Testis (tissue), 3 donors: Measurements from ENCODE around the gene TTLL9. TPM values are rescaled to one million over a fixed set of nuclear protein-coding genes. Genes with fewer than 3 reads are reported as not detected.

ENCODE experiments used
- DNase-seq: peaks from one replicate; pipeline ENCODE4 v3.0.0-alpha.2; 2019
- H3K27ac ChIP-seq, 2 donors: fragments of 200-600 bp; sonication (generic); one replicate each; pipeline ENCODE4 v1.5.1; 2019
- H3K27me3 ChIP-seq: fragments of 200-600 bp; sonication (generic); one replicate; pipeline ENCODE4 v1.5.1; 2019
- H3K36me3 ChIP-seq: fragments of 200-600 bp; sonication (generic); one replicate; pipeline ENCODE4 v1.5.1; 2017; ENCODE audit warnings: low read depth; ENCODE audit errors: missing control alignments
- H3K4me1 ChIP-seq: fragments of 200-600 bp; sonication (generic); one replicate; pipeline ENCODE4 v1.5.1; 2019
- H3K4me3 ChIP-seq, 2 donors: fragments of 200-600 bp; sonication (generic); one replicate each; pipeline ENCODE4 v1.5.1; 2017 to 2019
- H3K9me3 ChIP-seq: fragments of 200-600 bp; sonication (generic); one replicate; pipeline ENCODE4 v1.5.1; 2017
- CTCF ChIP-seq, 3 experiments: fragments of 450-650 bp in 2 of 3; fragments of 200-600 bp in 1 of 3; sonication (generic) in 1 of 3; IDR thresholded peaks; one replicate each; pipeline ENCODE4 v1.5.1; 2016 to 2019; ENCODE audit warnings: antibody characterized with exemption in 3 of 3, mild to moderate bottlenecking in 2 of 3, moderate library complexity in 1 of 3
- POLR2A ChIP-seq: fragments of 450-650 bp; IDR thresholded peaks from one replicate; pipeline ENCODE4 v1.6.1; 2017; ENCODE audit warnings: antibody characterized with exemption, mild to moderate bottlenecking, moderate library complexity
- WGBS, 2 donors: methylation state at CpG; one replicate each; pipeline ENCODE4 v1.1.5; 2018; 5-methylcytosine and 5-hydroxymethylcytosine counted together
- intact Hi-C: fragments of 100-400 bp; cut with DNase I; formaldehyde crosslinking; loops from one replicate; pipeline ENCODE4 v1.15.1; 2023; ENCODE audit warnings: low total_unique reads
- polyA plus RNA-seq: library from polyadenylated mRNA; stranded (reverse); fragments of 350-450 nt; fragmentation: Illumina TruSeq; extraction: RNeasy Lipid Tissue Mini Kit (QIAGEN cat#74804); gene quantifications from one replicate; pipeline ENCODE4 v1.2.3, GENCODE V29; 2014; ENCODE audit warnings: low read depth, low replicate concordance; ENCODE audit not compliant: insufficient read depth
- total RNA-seq, 2 donors: library from RNA; depleted of rRNA; stranded (reverse); fragments of >200 nt; gene quantifications; one replicate each; pipeline ENCODE4 v1.2.3, GENCODE V29; 2016

TTLL9 gene
- total and polyA plus RNA-seq, 3 donors from 2014 or later = 8.7 to 32.7 (median 19.1) TPM

- 71 to 83% methylated on average over 1 of the region's 1 CpG for WGBS, 2 donors
- no peaks in the 10 kb centered on the region for H3K27me3 ChIP-seq
- no peaks in the 10 kb centered on the region for H3K36me3 ChIP-seq
- intact Hi-C loops = no loop called here
- TF ChIP-seq CTCF (IDR thresholded peaks at IDR 0.05) = no peak
- no peak for TF ChIP-seq POLR2A
- no peak overlapping the region for H3K4me3 ChIP-seq
- no peaks in the 10 kb centered on the region for H3K4me1 ChIP-seq
- H3K27ac ChIP-seq = no peak overlapping the region
- no peaks in the 10 kb centered on the region for H3K9me3 ChIP-seq
- no peak for DNase-seq
These were observed 117.3 kb downstream of the TTLL9 start for GRCh38 chr20:31987744-31988143.

- H3K27ac ChIP-seq = no peak overlapping the region
- no peak for DNase-seq
- no peaks in the 10 kb centered on the region for H3K9me3 ChIP-seq
- H3K4me3 ChIP-seq = no peak overlapping the region
- TF ChIP-seq CTCF (IDR thresholded peaks at IDR 0.05) (no peak), POLR2A (no peak)
- no peaks in the 10 kb centered on the region for H3K4me1 ChIP-seq
- H3K27me3 ChIP-seq = no peaks in the 10 kb centered on the region
- intact Hi-C loops = no loop called here
- H3K36me3 ChIP-seq = no peaks in the 10 kb centered on the region
- 89 to 98% methylated on average over 5 of the region's 5 CpGs for WGBS, 2 donors
These were observed 118.1 kb downstream of the TTLL9 start for GRCh38 chr20:31988430-31989015.

GRCh38 chr20:31989030-31989645 lies 118.7 kb downstream of the TTLL9 start:
- 79 to 81% methylated on average over 8 of the region's 8 CpGs for WGBS, 2 donors
- Histone ChIP-seq H3K27me3 (no peaks in the 10 kb centered on the region), H3K4me1 (no peaks in the 10 kb centered on the region), H3K4me3 (no peak overlapping the region), H3K27ac (no peak overlapping the region), H3K36me3 (no peaks in the 10 kb centered on the region), H3K9me3 (no peaks in the 10 kb centered on the region)
- no peak for TF ChIP-seq CTCF (IDR thresholded peaks at IDR 0.05)
- TF ChIP-seq POLR2A = no peak
- intact Hi-C loops = no loop called here
- DNase-seq = no peak

GRCh38 chr20:31990641-31991338 lies 120.4 kb downstream of the TTLL9 start:
- DNase-seq = no peak
- Histone ChIP-seq H3K9me3 (no peaks in the 10 kb centered on the region), H3K4me1 (no peaks in the 10 kb centered on the region), H3K27ac (no peak overlapping the region), H3K36me3 (no peaks in the 10 kb centered on the region), H3K27me3 (no peaks in the 10 kb centered on the region), H3K4me3 (no peak overlapping the region)
- WGBS, 2 donors = 62 to 68% methylated on average over 5 to 6 of the region's 6 CpGs
- TF ChIP-seq CTCF (IDR thresholded peaks at IDR 0.05) (no peak), POLR2A (no peak)
- intact Hi-C loops = no loop called here
